ENCODE measurements around the gene SPCS3.

SPCS3 gene

DNA sequence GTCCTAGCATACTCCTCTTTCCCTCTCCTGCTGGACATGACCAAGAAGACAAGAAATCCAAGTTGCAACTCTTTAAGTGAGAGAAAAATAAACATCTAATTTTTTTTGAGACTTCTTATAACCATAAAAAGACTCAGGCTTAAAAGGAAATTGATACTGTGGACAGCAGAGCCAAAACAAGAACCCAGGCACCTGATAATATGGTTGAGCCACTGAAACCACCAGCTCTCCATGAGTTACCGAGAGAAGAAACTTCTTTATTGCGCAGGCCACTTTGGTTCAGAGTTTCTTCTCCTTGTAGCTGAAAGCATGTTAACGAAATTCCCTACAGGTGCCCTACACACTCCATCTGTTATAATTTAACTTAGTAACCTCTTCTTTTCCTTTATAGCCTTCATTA lies 11.3 kb upstream of the SPCS3 start:
- no peaks in the 10 kb centered on the region for H3K9me3 ChIP-seq (ENCODE audit: insufficient read depth, low read length, severe bottlenecking)
- peaks cover 27% of the 10 kb centered on the region for H3K27me3 ChIP-seq (ENCODE audit: insufficient read depth, low read length, poor library complexity)
- no peak overlapping the region for H3K4me2 ChIP-seq (ENCODE audit: insufficient read depth, low read length)
- no peak overlapping the region for H3K4me3 ChIP-seq (ENCODE audit: low read depth in 1 of 2, low read length in 2 of 2)
- no peak; the same call in 2 of the 3 replicates for ATAC-seq (ENCODE audit: insufficient read depth, low read depth)
- H3K4me1 ChIP-seq (ENCODE audit: insufficient read depth, low read length): no peaks in the 10 kb centered on the region
- no peaks in the 10 kb centered on the region for H3K79me2 ChIP-seq (ENCODE audit: insufficient read depth, low read length)
- DNase-seq: no peak
- H3K27ac ChIP-seq (ENCODE audit: low read length): no peak overlapping the region
- no peak overlapping the region for H2AFZ ChIP-seq (ENCODE audit: low read depth, low read length)
- no peaks in the 10 kb centered on the region for H4K20me1 ChIP-seq (ENCODE audit: insufficient read depth, low read length)
- TF ChIP-seq EZH2 (IDR thresholded peaks at IDR 0.05; ENCODE audit: borderline replicate concordance, low read depth, low read length, severe bottlenecking): no peak
- no peak overlapping the region for H3K9ac ChIP-seq (ENCODE audit: low read depth, low read length)
- no peaks in the 10 kb centered on the region for H3K36me3 ChIP-seq (ENCODE audit: insufficient read depth, low read length)

GRCh38 chr4:176309046-176309445 lies 10.7 kb upstream of the SPCS3 start:
- Histone ChIP-seq H4K20me1 (ENCODE audit: insufficient read depth, low read length) (no peaks in the 10 kb centered on the region), H3K4me2 (ENCODE audit: insufficient read depth, low read length) (no peak overlapping the region), H3K9me3 (ENCODE audit: insufficient read depth, low read length, severe bottlenecking) (no peaks in the 10 kb centered on the region), H3K4me3 (ENCODE audit: low read depth in 1 of 2, low read length in 2 of 2) (no peak overlapping the region), H3K27ac (ENCODE audit: low read length) (no peak overlapping the region), H2AFZ (ENCODE audit: low read depth, low read length) (no peak overlapping the region), H3K9ac (ENCODE audit: low read depth, low read length) (no peak overlapping the region), H3K4me1 (ENCODE audit: insufficient read depth, low read length) (no peaks in the 10 kb centered on the region), H3K79me2 (ENCODE audit: insufficient read depth, low read length) (no peaks in the 10 kb centered on the region), H3K36me3 (ENCODE audit: insufficient read depth, low read length) (no peaks in the 10 kb centered on the region), H3K27me3 (ENCODE audit: insufficient read depth, low read length, poor library complexity) (peaks cover 23% of the 10 kb centered on the region)
- no peak for DNase-seq
- TF ChIP-seq EZH2 (IDR thresholded peaks at IDR 0.05; ENCODE audit: borderline replicate concordance, low read depth, low read length, severe bottlenecking): no peak
- no peak for TF ChIP-seq CTCF (IDR thresholded peaks at IDR 0.05; ENCODE audit: borderline replicate concordance, extremely low read depth, low read length, poor library complexity, severe bottlenecking)
- ATAC-seq (ENCODE audit: insufficient read depth, low read depth): no peak

GRCh38 chr4:176309772-176310171 lies 10.0 kb upstream of the SPCS3 start:
- H3K4me2 ChIP-seq (ENCODE audit: insufficient read depth, low read length): no peak overlapping the region
- no peak overlapping the region for H3K27ac ChIP-seq (ENCODE audit: low read length)
- no peak overlapping the region for H3K9ac ChIP-seq (ENCODE audit: low read depth, low read length)
- H3K36me3 ChIP-seq (ENCODE audit: insufficient read depth, low read length): no peaks in the 10 kb centered on the region
- no peak overlapping the region for H3K4me3 ChIP-seq (ENCODE audit: low read depth in 1 of 2, low read length in 2 of 2)
- ATAC-seq (ENCODE audit: insufficient read depth, low read depth): no peak
- DNase-seq: no peak
- no peaks in the 10 kb centered on the region for H4K20me1 ChIP-seq (ENCODE audit: insufficient read depth, low read length)
- no peaks in the 10 kb centered on the region for H3K79me2 ChIP-seq (ENCODE audit: insufficient read depth, low read length)
- no peaks in the 10 kb centered on the region for H3K9me3 ChIP-seq (ENCODE audit: insufficient read depth, low read length, severe bottlenecking)
- TF ChIP-seq EZH2 (IDR thresholded peaks at IDR 0.05; ENCODE audit: borderline replicate concordance, low read depth, low read length, severe bottlenecking) (no peak), CTCF (IDR thresholded peaks at IDR 0.05; ENCODE audit: borderline replicate concordance, extremely low read depth, low read length, poor library complexity, severe bottlenecking) (no peak)
- H3K4me1 ChIP-seq (ENCODE audit: insufficient read depth, low read length): no peaks in the 10 kb centered on the region
- H3K27me3 ChIP-seq (ENCODE audit: insufficient read depth, low read length, poor library complexity): peaks cover 22% of the 10 kb centered on the region
- no peak overlapping the region for H2AFZ ChIP-seq (ENCODE audit: low read depth, low read length)

DNA sequence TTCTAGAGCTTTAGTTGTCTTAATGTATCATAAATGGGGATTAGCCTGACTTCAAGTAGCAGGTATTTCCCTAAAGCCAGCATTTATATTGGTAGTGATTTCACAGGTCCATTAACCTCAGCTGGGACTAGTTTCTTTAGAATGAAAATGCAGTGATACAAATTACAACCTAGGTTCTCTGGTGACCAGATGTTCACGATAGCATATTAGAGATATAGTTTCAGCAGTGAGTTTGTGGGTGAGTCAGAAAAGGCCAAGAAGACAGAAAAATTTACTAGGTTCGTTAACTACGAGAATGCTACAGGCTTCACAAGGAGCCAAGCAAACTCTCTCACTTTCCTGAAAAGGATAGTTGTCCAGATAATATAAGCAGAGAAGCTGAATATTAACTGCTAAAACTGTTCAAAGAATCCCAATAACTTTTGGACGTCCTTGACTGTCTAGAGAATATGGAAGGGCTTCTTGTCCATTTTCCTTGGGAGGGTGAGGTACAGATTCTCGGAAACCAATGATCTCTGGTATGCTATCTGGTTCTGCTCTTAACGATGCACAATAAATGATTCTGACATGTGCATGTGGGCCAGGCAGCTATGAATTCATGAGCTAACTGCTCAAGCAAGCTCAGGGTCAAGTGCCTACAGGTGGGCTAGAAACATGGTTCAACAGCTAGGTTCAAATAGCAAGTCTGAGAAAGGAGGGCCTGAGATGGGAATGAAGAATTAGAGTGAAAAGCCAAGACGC lies 6.0 kb upstream of the SPCS3 start:
- no peak overlapping the region for H3K4me2 ChIP-seq (ENCODE audit: insufficient read depth, low read length)
- DNase-seq (no peak), ATAC-seq (ENCODE audit: insufficient read depth, low read depth) (no peak)
- no peak overlapping the region for H3K4me3 ChIP-seq (ENCODE audit: low read depth in 1 of 2, low read length in 2 of 2)
- TF ChIP-seq CTCF (IDR thresholded peaks at IDR 0.05; ENCODE audit: borderline replicate concordance, extremely low read depth, low read length, poor library complexity, severe bottlenecking) (no peak), EZH2 (IDR thresholded peaks at IDR 0.05; ENCODE audit: borderline replicate concordance, low read depth, low read length, severe bottlenecking) (no peak)
- H3K36me3 ChIP-seq (ENCODE audit: insufficient read depth, low read length): no peaks in the 10 kb centered on the region
- no peaks in the 10 kb centered on the region for H3K79me2 ChIP-seq (ENCODE audit: insufficient read depth, low read length)
- H4K20me1 ChIP-seq (ENCODE audit: insufficient read depth, low read length): no peaks in the 10 kb centered on the region
- H3K9ac ChIP-seq (ENCODE audit: low read depth, low read length): no peak overlapping the region
- no peaks in the 10 kb centered on the region for H3K4me1 ChIP-seq (ENCODE audit: insufficient read depth, low read length)
- H3K27ac ChIP-seq (ENCODE audit: low read length): no peak overlapping the region
- H2AFZ ChIP-seq (ENCODE audit: low read depth, low read length): no peak overlapping the region
- H3K27me3 ChIP-seq (ENCODE audit: insufficient read depth, low read length, poor library complexity): peaks cover 18% of the 10 kb centered on the region
- no peaks in the 10 kb centered on the region for H3K9me3 ChIP-seq (ENCODE audit: insufficient read depth, low read length, severe bottlenecking)

Measured in DND-41 (cell line).